Fibroblast of lung (primary cell): Measurements from ENCODE around the gene PLXNA2.

ENCODE experiments used
- EZH2 ChIP-seq: IDR thresholded peaks from 2 replicates; pipeline ENCODE4 v1.5.1; 2012; ENCODE audit warnings: low read length, control low read depth, mild to moderate bottlenecking; ENCODE audit errors: missing control alignments
- TF ChIP-seq, protein P1 (sequence below), 2 donors: IDR thresholded peaks in 1 of 2; conservative IDR thresholded peaks in 1 of 2; 1 replicate in 1 of 2; 2 replicates in 1 of 2; pipeline ENCODE4 v1.5.1; 2011 to 2012; ENCODE audit warnings: low read length in 2 of 2, control low read depth in 1 of 2, inconsistent platforms in 1 of 2, low read depth in 1 of 2, mild to moderate bottlenecking in 1 of 2

GRCh38 chr1:208248991-208249696, 5.0 kb upstream of the PLXNA2 start:
- TF ChIP-seq, protein P1, sequence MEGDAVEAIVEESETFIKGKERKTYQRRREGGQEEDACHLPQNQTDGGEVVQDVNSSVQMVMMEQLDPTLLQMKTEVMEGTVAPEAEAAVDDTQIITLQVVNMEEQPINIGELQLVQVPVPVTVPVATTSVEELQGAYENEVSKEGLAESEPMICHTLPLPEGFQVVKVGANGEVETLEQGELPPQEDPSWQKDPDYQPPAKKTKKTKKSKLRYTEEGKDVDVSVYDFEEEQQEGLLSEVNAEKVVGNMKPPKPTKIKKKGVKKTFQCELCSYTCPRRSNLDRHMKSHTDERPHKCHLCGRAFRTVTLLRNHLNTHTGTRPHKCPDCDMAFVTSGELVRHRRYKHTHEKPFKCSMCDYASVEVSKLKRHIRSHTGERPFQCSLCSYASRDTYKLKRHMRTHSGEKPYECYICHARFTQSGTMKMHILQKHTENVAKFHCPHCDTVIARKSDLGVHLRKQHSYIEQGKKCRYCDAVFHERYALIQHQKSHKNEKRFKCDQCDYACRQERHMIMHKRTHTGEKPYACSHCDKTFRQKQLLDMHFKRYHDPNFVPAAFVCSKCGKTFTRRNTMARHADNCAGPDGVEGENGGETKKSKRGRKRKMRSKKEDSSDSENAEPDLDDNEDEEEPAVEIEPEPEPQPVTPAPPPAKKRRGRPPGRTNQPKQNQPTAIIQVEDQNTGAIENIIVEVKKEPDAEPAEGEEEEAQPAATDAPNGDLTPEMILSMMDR (conservative IDR thresholded peaks at IDR 0.05 in 1 of 2, IDR thresholded peaks at IDR 0.05 in 1 of 2; ENCODE audit: low read depth in 1 of 2, low read length in 2 of 2) = no peak
- no peak for TF ChIP-seq EZH2
